Spinal cord (tissue), 10 donors: Measurements from ENCODE around the gene PYGO1. TPM values are rescaled to one million over a fixed set of nuclear protein-coding genes. Genes with fewer than 3 reads are reported as not detected.
"Not testable (repeated sequence)": the region's sequence is repeated elsewhere in the genome, so short reads cannot be mapped to it uniquely, and the experiment has no call there.

Experiments
- DNase-seq, 6 donors: peaks; one replicate each; pipeline versions ENCODE4 v3.0.0 to v3.0.0-alpha.2; 2013 to 2015; ENCODE audit warnings: low spot score in 6 of 6, low read depth in 4 of 6
- H3K27ac ChIP-seq: one replicate; pipeline ENCODE4 v1.5.1; 2013; ENCODE audit warnings: low read depth, low read length, control low read depth
- H3K27me3 ChIP-seq: one replicate; pipeline ENCODE4 v1.6.1; 2013; ENCODE audit warnings: low read length; ENCODE audit not compliant: control insufficient read depth, insufficient read depth
- H3K36me3 ChIP-seq: one replicate; pipeline ENCODE4 v1.6.1; 2013; ENCODE audit warnings: low read length; ENCODE audit not compliant: control insufficient read depth, insufficient read depth
- H3K4me1 ChIP-seq: one replicate; pipeline ENCODE4 v1.6.1; 2013; ENCODE audit warnings: low read length; ENCODE audit not compliant: control insufficient read depth, insufficient read depth
- H3K4me3 ChIP-seq: one replicate; pipeline ENCODE4 v1.5.1; 2013; ENCODE audit warnings: low read depth, low read length, control low read depth
- H3K9me3 ChIP-seq: one replicate; pipeline ENCODE4 v1.6.1; 2013; ENCODE audit warnings: low read length; ENCODE audit not compliant: control insufficient read depth, insufficient read depth
- WGBS: methylation state at CpG from one replicate; pipeline ENCODE4 v1.1.5; 2013; ENCODE audit warnings: missing lambda C conversion rate; ENCODE audit not compliant: insufficient coverage; 5-methylcytosine and 5-hydroxymethylcytosine counted together
- polyA plus RNA-seq, 2 donors: library from polyadenylated mRNA; unstranded; fragments of 120-200 nt; gene quantifications; one replicate each; pipeline ENCODE4 v1.2.1, GENCODE V29; 2013; ENCODE audit not compliant: insufficient read length in 2 of 2
- total RNA-seq, 2 donors: library from RNA; depleted of rRNA in 1 of 2; stranded (reverse); fragments of 120-200 nt in 1 of 2; fragments of >200 nt in 1 of 2; gene quantifications; one replicate each; pipeline versions ENCODE4 v1.2.3 to v1.2.4, GENCODE V29; 2013 to 2014
- donor health status: healthy.

Gene PYGO1
- total and polyA plus RNA-seq, 4 donors = 16.5 to 33.6 (median 28.9) TPM

GRCh38 chr15:55496716-55497115, 91.4 kb downstream of the PYGO1 start:
- Histone ChIP-seq H3K27ac (no peak overlapping the region), H3K4me3 (no peak overlapping the region)
- WGBS = 100% methylated on average over 1 of the region's 2 CpGs

DNA sequence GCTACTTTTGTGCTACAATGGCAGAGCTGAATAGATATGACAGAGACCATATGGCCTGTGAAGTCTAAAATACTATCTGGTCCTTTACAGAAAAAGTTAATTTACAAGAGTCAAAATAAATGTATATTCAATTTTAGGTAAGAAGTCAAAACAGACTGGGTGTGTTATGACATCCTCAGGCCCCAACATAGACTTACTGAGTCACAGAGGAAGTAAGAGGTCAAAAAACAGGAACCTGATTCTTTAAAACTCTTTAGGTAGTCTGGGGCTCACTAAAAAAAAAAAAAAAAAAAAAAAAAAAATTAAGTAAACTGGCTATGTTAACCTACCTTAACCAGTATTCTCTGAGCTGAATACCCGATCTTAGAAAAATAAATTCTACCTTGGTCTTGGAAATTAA, 93.2 kb downstream of the PYGO1 start:
- peaks cover 10% of the 10 kb centered on the region for H3K4me1 ChIP-seq
- peaks cover 20% of the 10 kb centered on the region for H3K36me3 ChIP-seq
- no peaks in the 10 kb centered on the region for H3K9me3 ChIP-seq
- no peaks in the 10 kb centered on the region for H3K27me3 ChIP-seq
- H3K27ac ChIP-seq = no peak overlapping the region
- no peak for DNase-seq
- no CpG with 5 or more reads among the region's 1 CpG for WGBS
- no peak overlapping the region for H3K4me3 ChIP-seq

More at GRCh38 chr15:55496716-55497115, 91.4 kb downstream of the PYGO1 start:
- Histone ChIP-seq H3K9me3 (no peaks in the 10 kb centered on the region), H3K36me3 (peaks cover 12% of the 10 kb centered on the region), H3K27me3 (no peaks in the 10 kb centered on the region), H3K4me1 (peaks cover 10% of the 10 kb centered on the region)
- no peak for DNase-seq

- H3K4me3 ChIP-seq, H3K9me3 ChIP-seq, H3K27ac ChIP-seq, H3K27me3 ChIP-seq, H3K4me1 ChIP-seq, DNase-seq: not testable (repeated sequence)
- H3K36me3 ChIP-seq = peaks cover 34% of the 10 kb centered on the region
- 96% methylated on average over 4 of the region's 9 CpGs for WGBS
These were observed 99.1 kb downstream of the PYGO1 start for GRCh38 chr15:55488952-55489600.

Other genes starting within 250 kb of the PYGO1 start
- 10 to 100 TPM; 65.4 to 67.4 TPM for gene CCPG1, start 180.0 kb downstream of the PYGO1 start, total RNA-seq
- gene CCPG1, start 180.0 kb downstream of the PYGO1 start, polyA plus RNA-seq = 10 to 100 TPM; 39.7 to 43.6 TPM
- gene PIERCE2, start 179.8 kb downstream of the PYGO1 start, total RNA-seq = 1 to 10 TPM; 3.9 to 6.7 TPM
- gene PIERCE2, start 179.8 kb downstream of the PYGO1 start, polyA plus RNA-seq = 1 to 10 TPM; 4.5 to 8.6 TPM
- gene DNAAF4, start 80.1 kb downstream of the PYGO1 start, total RNA-seq = 1 to 10 TPM; 6.4 to 9.4 TPM
- gene DNAAF4, start 80.1 kb downstream of the PYGO1 start, polyA plus RNA-seq = 1 to 10 TPM; 6.7 to 7.5 TPM
- 10 to 100 TPM; 10.7 to 11.9 TPM for gene PRTG, start 154.8 kb upstream of the PYGO1 start, total RNA-seq
- gene PRTG, start 154.8 kb upstream of the PYGO1 start, polyA plus RNA-seq = 1 to 10 TPM; 3.0 to 4.3 TPM